Panc1 (cell line): ENCODE data around the gene RSPRY1.

Source experiments
- CTCF ChIP-seq: fragments of 450-650 bp; IDR thresholded peaks from 2 replicates; pipeline ENCODE4 v1.5.1; 2017; ENCODE audit warnings: mild to moderate bottlenecking
- POLR2AphosphoS5 ChIP-seq: IDR thresholded peaks from 2 replicates; pipeline ENCODE4 v1.6.1; 2012; ENCODE audit warnings: mild to moderate bottlenecking, low read depth, low read length, moderate library complexity
- REST ChIP-seq, 2 experiments: IDR thresholded peaks; 2 replicates each; pipeline ENCODE4 v1.6.1; 2011 to 2012; ENCODE audit warnings: low read depth in 2 of 2, control low read depth in 1 of 2, low read length in 1 of 2, mild to moderate bottlenecking in 1 of 2, moderate library complexity in 1 of 2; ENCODE audit not compliant: insufficient read depth in 1 of 2
- SIN3A ChIP-seq: IDR thresholded peaks from 2 replicates; pipeline ENCODE4 v1.6.1; 2012; ENCODE audit warnings: low read depth, mild to moderate bottlenecking, low read length, moderate library complexity, borderline replicate concordance; ENCODE audit not compliant: insufficient read depth

- TF ChIP-seq CTCF (no peak), POLR2AphosphoS5 (no peak), REST (IDR thresholded peaks at IDR 0.05; ENCODE audit: insufficient read depth in 1 of 2, low read depth in 2 of 2, low read length in 1 of 2) (no peak), SIN3A (no peak)
These were observed 2.0 kb upstream of the RSPRY1 start for GRCh38 chr16:57184113-57184512.
